GM12891 (cell line): ENCODE results near the gene ANKRD18B. TPM values are rescaled to one million over a fixed set of nuclear protein-coding genes. Genes with fewer than 3 reads are reported as not detected.
"Not testable (repeated sequence)": the region's sequence is repeated elsewhere in the genome, so short reads cannot be mapped to it uniquely, and the experiment has no call there.

ENCODE experiments used
- DNase-seq: peaks from one replicate; pipeline ENCODE4 v3.0.0; 2011; ENCODE audit warnings: low spot score; ENCODE audit not compliant: insufficient read length
- FAIRE-seq: peaks from 2 replicates; lab custom pipeline; 2011; peaks lifted over from hg19 to GRCh38; lab: Jason Lieb, UNC
- PAX5 ChIP-seq: IDR thresholded peaks from 2 replicates; pipeline ENCODE4 v1.6.1; 2011; ENCODE audit warnings: low read length, moderate library complexity, mild to moderate bottlenecking; ENCODE audit not compliant: insufficient read depth, severe bottlenecking
- POLR2A ChIP-seq: IDR thresholded peaks from 2 replicates; pipeline ENCODE4 v1.6.1; 2011; ENCODE audit warnings: low read depth, low read length, control low read depth
- POLR2AphosphoS5 ChIP-seq: IDR thresholded peaks from 2 replicates; pipeline ENCODE4 v1.6.1; 2011; ENCODE audit warnings: low read depth, low read length, control low read depth
- POU2F2 ChIP-seq: IDR thresholded peaks from 2 replicates; pipeline ENCODE4 v1.6.1; 2011; ENCODE audit warnings: low read depth, mild to moderate bottlenecking, control low read depth, low read length, moderate library complexity
- SPI1 ChIP-seq: IDR thresholded peaks from 2 replicates; pipeline ENCODE4 v1.6.1; 2011; ENCODE audit warnings: low read depth, low read length, control low read depth
- TAF1 ChIP-seq: IDR thresholded peaks from 2 replicates; pipeline ENCODE4 v1.6.1; 2011; ENCODE audit warnings: low read depth, low read length, control low read depth
- polyA plus RNA-seq: library from polyadenylated mRNA; unstranded; fragments of >200 nt; gene quantifications from one replicate; pipeline ENCODE4 v1.2.1, GENCODE V29; 2012; ENCODE audit warnings: low read depth, missing spikeins, inconsistent platforms; ENCODE audit not compliant: missing spikeins

Gene ANKRD18B
- polyA plus RNA-seq = not detected

DNA sequence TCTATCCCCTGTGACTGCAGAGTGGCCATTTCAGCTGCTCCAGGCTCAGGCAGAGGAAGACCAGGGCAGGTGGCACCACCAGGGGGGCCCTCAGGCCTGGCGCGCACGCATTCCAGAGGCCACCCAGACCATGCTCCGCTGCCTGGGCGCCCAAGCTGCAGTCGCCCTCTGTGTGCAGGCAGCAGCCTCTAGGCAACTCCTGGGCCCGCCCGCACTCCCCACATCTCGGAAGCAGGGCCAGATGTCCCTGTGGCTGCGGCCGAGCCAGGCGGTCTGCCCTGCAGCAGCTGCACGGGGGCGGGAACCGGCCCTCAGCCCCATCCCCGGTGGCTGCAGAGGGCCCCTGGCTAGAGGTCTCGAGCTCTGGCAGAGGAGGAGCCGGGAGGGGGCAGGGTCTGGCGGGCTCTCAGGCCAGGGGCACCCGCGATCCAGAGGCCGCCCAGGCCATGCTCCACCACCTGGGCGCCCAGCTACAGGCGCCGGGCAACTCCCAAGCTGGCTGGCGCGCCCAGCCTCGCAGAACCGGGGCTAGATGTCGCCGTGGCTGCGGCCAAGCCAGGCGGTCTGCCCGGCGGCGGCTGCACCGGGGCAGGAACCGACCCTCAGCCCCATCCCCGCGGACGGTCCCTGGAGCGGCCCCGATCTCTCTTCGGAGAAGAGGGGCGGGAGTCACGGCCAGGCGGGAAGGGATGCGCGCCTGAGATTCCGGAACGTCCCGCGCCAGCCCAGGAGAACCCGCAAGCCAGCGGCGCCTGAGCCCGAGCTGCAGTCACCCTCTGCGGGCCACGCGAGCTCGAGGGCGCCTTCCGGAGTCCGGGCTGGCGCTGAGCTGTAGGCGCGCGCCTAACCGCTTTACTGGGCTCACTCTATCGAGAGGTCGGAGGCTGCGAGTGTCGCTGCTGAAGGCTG lies at the start of gene ANKRD18B:
ANKRD18B (plus strand) TSS at position 855 of the 909 bp plus-strand sequence. CDS start 239 bp downstream, outside the sequence.
- peak; percentile 8 for DNase-seq
- FAIRE-seq = not testable (repeated sequence)

DNA sequence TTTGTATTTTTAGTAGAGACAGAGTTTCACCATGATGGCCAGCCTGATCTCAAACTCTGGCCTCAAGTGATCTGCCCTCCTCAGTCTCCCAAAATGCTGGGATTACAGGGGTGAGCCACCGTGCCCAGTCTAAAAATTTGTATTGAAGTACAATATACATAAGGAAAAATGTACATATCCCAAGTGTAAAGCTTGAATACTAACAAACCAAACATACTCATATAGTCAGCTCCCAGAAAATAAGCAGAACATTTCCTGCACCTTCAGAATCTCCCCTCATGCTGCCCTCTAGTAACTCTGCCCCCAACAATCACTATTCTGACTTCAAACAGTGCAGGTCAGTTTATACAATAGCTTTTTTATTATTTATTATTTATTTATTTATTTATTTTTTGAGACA lies 48.7 kb upstream of the ANKRD18B start:
- FAIRE-seq (no peak), DNase-seq (no peak)
- TF ChIP-seq POLR2A = no peak
- no peak for TF ChIP-seq TAF1
- no peak for TF ChIP-seq POLR2AphosphoS5

DNA sequence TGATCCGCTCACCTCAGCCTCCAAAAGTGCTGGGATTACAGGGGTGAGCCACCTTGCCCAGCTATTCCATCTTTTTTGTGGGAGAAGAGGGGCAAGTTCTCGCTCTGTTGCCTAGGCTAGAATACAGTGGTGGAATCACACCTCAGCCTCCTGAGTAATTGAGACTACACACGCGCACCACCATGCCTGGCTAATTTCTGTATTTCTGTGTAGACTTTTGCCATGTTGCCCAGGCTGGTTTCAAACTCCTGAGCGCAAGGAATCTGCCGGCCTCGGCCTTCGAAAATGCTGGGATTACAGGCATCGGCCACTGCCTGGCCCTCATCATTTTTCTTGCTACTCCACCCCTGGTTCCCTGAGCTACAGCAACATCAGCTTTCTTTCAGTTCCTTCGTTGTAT lies 47.5 kb upstream of the ANKRD18B start:
- no peak for DNase-seq
- FAIRE-seq = no peak
- TF ChIP-seq TAF1 = no peak

DNA sequence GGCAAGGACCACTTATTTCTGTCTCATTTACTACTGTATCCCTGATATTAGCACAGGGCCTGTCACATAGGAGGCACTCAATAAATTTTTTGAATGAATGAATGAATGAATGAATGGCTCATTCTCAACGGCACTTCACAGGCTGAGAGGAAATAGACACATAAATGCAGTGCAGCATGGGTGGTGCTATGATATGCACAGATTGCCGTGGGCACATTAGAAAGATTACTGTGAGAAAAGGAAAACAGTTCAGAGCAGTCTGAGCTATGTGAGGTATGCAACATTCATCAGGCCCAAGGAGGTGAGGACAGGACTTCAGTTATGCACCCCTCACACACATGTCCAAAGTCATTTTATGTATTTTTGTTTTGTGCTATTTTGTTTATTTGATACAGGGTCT lies 43.9 kb upstream of the ANKRD18B start:
- TF ChIP-seq SPI1 = no peak
- no peak for TF ChIP-seq TAF1
- FAIRE-seq = no peak
- no peak for DNase-seq

DNA sequence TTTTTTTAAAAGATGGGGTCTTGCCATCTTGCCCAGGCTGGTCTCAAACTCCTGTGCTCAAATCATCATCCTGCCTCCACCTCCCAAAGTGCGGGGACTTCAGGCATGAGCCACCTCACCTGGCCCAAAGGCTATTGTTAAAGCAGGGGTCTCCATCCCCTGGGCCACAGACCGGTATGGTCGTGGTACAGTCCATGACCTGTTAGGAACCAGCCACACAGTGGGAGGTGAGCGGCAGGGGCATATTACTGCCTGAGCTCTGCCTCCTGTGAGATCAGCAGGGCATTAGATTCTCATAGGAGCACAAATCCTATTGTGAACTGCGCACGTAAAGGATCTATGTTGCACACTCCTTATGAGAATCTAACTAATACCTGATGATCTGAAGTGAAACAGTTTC lies 43.1 kb upstream of the ANKRD18B start:
- DNase-seq (no peak), FAIRE-seq (no peak)
- TF ChIP-seq POU2F2 (no peak), PAX5 (no peak), POLR2A (no peak), SPI1 (no peak), TAF1 (no peak), POLR2AphosphoS5 (no peak)

DNA sequence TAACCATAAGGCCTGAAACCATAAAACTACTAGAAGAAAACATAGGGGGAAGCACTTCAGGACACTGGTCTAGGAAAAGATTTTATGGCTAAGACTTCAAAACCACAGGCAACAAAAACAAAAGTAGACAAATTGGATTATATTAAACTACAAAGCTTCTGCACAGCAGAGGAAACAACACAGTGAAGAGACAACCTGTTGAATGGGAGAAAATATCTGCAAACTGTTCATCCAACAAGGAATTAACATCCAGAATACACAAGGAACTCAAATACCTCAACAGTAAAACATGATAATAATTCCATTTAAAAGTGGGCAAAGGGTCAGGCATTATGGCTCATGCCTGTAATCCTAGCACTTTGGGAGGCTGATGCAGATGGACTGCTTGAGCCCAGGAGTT lies 38.7 kb upstream of the ANKRD18B start:
- not testable (repeated sequence) for FAIRE-seq, DNase-seq

DNA sequence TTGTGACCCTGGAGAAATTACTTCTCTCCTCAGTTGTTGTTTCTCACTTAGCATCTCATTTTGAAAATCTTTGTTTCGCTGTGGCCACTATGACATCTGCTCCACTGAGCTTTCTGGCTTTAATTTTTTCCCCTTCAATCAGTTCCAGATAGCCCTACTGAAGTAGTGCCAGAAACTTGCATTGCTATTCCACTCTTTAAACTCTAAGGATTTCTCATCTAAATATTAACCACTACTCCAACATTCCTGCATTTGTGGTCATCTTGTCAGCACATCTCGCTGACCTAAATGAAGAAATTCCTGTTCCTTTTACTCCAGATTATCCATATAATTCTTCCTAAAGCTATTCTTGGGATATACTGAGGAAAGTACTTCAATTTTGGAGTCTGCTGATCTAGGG lies 35.0 kb upstream of the ANKRD18B start:
- FAIRE-seq (no peak), DNase-seq (no peak)
- TF ChIP-seq PAX5 (no peak), SPI1 (no peak), POLR2A (no peak), POU2F2 (no peak), POLR2AphosphoS5 (no peak), TAF1 (no peak)

DNA sequence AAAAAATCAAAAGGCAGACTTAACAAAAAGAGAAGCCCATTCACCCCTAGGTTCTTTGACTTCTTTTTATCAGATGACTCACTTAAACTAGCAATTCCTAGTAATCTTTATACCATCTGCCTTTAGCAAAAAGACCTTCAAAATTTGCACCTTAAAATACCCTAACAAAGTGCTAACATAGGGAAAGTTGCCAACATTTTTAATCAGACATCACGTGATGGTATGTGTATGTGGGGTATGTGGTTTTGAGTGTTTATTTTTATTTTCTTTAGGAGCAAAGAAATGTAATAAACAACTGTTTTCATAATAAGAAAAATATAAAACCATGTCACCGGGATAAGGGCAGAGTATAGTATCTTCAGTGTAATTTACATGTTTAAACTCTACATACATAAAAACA lies 30.2 kb upstream of the ANKRD18B start:
- not testable (repeated sequence) for FAIRE-seq, DNase-seq

DNA sequence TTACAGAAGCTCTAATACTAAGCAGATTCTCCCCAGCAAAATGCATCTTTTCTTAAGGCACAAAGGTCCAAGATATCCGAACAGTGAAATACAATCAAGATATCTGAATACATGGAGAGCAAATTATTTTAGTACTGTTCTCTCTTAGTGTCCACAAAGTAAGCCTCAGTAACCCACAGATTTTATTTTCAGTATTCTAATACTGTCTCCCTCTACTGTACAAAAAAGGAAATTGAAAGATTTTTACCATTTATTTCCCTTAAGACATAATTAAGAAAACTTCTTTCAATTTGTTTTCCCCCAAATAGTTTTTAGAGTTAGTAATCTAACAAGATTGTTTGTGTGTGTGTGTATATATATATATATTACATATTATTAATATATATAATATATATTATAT lies 25.7 kb upstream of the ANKRD18B start:
- DNase-seq = no peak
- TF ChIP-seq PAX5 (no peak), POLR2AphosphoS5 (no peak), POLR2A (no peak), TAF1 (no peak), SPI1 (no peak), POU2F2 (no peak)
- no peak for FAIRE-seq

DNA sequence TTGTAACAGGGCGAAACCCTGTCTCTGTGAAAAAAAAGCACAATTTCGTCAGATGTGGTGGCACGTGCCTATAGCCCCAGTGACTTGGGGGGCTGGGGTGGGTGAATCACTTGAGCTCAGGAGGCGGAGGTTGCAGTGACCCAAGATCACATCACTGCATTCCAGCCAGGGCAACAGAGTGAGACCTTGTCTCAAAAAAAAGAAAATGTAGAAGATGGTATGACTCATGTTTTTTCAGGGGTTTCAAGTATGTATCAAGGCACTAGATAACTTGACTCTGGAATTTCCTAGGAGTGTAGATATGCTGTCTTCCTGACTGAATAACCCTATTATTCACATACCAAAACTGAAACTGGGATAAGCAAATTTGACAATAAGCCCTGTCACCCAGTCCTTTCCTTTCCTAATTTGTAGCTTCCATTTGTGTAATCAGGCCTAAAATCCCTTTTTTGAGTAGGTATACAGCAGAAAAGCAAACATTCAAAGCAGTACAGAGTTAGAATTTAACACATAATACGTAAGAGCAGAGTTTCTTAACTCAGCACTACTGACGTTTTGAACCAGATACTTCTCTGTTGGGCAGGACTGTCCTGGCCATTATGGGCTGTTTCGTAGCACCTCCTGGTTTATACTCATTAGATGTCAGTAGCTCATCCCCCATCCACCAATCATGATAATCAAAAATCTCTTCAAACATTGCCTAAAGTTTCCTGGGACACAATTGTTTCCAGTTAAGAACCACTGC lies 17.3 kb upstream of the ANKRD18B start:
- no peak for DNase-seq
- no peak for TF ChIP-seq POLR2AphosphoS5
- TF ChIP-seq PAX5 = no peak
- no peak for TF ChIP-seq POU2F2
- TF ChIP-seq POLR2A = no peak
- TF ChIP-seq TAF1 = no peak
- no peak for TF ChIP-seq SPI1
- no peak for FAIRE-seq
